ENCODE measurements around the gene RASA1. TPM values are rescaled to one million over a fixed set of nuclear protein-coding genes. Genes with fewer than 3 reads are reported as not detected.

Gene RASA1
- total RNA-seq, 2 donors from 2014 or later = 15.6 to 17.8 TPM

- WGBS, 2 donors = 45 to 75% methylated on average over 1 of the region's 1 CpG
- Histone ChIP-seq H3K27ac (no peak overlapping the region), H3K9me3 (no peaks in the 10 kb centered on the region), H3K27me3 (no peaks in the 10 kb centered on the region), H3K4me3 (no peak overlapping the region), H3K36me3 (replicated peaks in 1 of 2; ENCODE audit: insufficient read depth in 1 of 2, low read depth in 2 of 2) (no peaks in the 10 kb centered on the region), H3K4me1 (no peaks in the 10 kb centered on the region)
- intact Hi-C loops (cut with DNase I) = no loop called here
- TF ChIP-seq, protein P1, sequence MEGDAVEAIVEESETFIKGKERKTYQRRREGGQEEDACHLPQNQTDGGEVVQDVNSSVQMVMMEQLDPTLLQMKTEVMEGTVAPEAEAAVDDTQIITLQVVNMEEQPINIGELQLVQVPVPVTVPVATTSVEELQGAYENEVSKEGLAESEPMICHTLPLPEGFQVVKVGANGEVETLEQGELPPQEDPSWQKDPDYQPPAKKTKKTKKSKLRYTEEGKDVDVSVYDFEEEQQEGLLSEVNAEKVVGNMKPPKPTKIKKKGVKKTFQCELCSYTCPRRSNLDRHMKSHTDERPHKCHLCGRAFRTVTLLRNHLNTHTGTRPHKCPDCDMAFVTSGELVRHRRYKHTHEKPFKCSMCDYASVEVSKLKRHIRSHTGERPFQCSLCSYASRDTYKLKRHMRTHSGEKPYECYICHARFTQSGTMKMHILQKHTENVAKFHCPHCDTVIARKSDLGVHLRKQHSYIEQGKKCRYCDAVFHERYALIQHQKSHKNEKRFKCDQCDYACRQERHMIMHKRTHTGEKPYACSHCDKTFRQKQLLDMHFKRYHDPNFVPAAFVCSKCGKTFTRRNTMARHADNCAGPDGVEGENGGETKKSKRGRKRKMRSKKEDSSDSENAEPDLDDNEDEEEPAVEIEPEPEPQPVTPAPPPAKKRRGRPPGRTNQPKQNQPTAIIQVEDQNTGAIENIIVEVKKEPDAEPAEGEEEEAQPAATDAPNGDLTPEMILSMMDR (IDR thresholded peaks at IDR 0.05) = no peak
- TF ChIP-seq POLR2A (IDR thresholded peaks at IDR 0.05) = no peak
- no peak for ATAC-seq
- no peak for DNase-seq
These were observed 166.3 kb downstream of the RASA1 start for GRCh38 chr5:87433945-87434344.

DNA sequence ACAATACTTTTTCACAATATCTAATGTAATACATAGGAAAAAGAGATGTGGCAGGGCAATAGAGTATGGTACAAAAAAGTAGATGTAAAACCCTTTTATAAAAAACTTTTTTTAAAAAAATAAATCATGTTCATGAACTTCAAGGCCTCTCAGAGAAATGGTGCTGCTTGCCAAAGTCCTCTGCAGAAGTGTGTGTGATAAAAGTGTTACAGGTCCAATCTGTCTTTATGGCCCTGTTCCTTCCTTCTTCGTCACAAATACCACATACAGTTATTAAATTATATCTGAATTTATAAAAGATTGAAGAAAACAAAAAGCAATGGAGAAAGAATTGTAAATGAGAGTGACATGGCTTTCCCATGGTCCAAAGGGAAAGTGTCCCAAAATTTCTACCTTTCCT is 166.8 kb downstream of the RASA1 start:
- TF ChIP-seq, protein P1 (IDR thresholded peaks at IDR 0.05) = no peak
- no peak for TF ChIP-seq POLR2A (IDR thresholded peaks at IDR 0.05)
- H3K9me3 ChIP-seq = no peaks in the 10 kb centered on the region
- H3K4me1 ChIP-seq = no peaks in the 10 kb centered on the region
- WGBS, 2 donors = 65 to 79% methylated on average over 1 of the region's 1 CpG
- DNase-seq (no peak), ATAC-seq (no peak)
- no peak overlapping the region for H3K4me3 ChIP-seq
- no peaks in the 10 kb centered on the region for H3K36me3 ChIP-seq (replicated peaks in 1 of 2; ENCODE audit: insufficient read depth in 1 of 2, low read depth in 2 of 2)
- no peaks in the 10 kb centered on the region for H3K27me3 ChIP-seq
- intact Hi-C loops (cut with DNase I) = no loop called here
- H3K27ac ChIP-seq = no peak overlapping the region

DNA sequence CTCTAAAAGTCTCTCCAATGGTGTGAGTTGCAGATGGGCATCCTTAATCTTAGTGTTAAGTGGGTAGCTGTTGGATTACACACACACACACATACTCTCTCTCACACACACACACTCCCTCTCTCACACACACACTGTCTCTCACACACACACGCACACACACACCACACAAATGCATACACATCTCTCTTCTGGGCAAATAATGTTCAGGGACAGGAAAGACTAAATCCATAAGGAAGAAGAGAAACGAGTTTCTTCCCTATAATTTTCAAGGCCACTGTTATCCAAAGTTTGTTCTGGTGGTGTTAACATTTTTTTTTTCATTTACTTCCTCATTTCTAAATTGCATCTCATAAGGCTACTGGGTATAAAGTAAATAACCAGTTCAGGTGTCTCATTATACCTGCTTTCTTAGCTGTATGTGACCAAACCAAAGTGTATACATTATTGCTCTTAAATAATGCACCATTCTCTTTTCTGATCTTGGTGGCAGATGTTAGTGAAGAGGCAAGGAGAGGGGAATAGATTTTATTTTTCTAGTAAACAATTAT is 167.5 kb downstream of the RASA1 start:
- DNase-seq (no peak), ATAC-seq (no peak)
- no peak overlapping the region for H3K27ac ChIP-seq
- intact Hi-C loops (cut with DNase I) = no loop called here
- no peaks in the 10 kb centered on the region for H3K9me3 ChIP-seq
- H3K36me3 ChIP-seq (replicated peaks in 1 of 2; ENCODE audit: insufficient read depth in 1 of 2, low read depth in 2 of 2) = no peaks in the 10 kb centered on the region
- no peak overlapping the region for H3K4me3 ChIP-seq
- 38 to 40% methylated on average over 2 of the region's 2 CpGs for WGBS, 2 donors
- no peaks in the 10 kb centered on the region for H3K4me1 ChIP-seq
- H3K27me3 ChIP-seq = no peaks in the 10 kb centered on the region
- TF ChIP-seq, protein P1 (IDR thresholded peaks at IDR 0.05) = no peak
- no peak for TF ChIP-seq POLR2A (IDR thresholded peaks at IDR 0.05)

DNA sequence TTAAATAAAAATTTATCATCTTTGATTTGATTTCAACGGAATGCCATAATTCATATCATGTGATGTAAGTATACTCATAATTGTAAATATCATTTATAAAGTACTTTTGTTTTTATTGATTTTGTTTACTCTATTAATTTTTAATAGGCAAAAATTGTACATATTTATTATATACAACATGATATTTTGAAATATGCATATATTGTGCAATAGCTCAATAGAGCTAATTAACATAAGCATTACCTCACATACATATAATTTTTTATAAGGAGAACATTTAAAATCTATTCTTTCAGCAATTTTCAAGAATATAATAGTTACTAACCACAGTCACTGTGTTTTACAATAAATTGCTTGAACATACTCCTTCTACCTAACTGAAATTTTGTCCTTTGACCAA is 170.0 kb downstream of the RASA1 start:
- intact Hi-C loops (cut with DNase I) = no loop called here
- no peak overlapping the region for H3K27ac ChIP-seq
- H3K9me3 ChIP-seq = no peaks in the 10 kb centered on the region
- no peaks in the 10 kb centered on the region for H3K27me3 ChIP-seq
- H3K36me3 ChIP-seq (replicated peaks in 1 of 2; ENCODE audit: insufficient read depth in 1 of 2, low read depth in 2 of 2) = no peaks in the 10 kb centered on the region
- ATAC-seq = no peak
- no peak overlapping the region for H3K4me3 ChIP-seq
- WGBS, 2 donors = 57 to 59% methylated on average over 1 of the region's 1 CpG
- TF ChIP-seq POLR2A (IDR thresholded peaks at IDR 0.05) = no peak
- TF ChIP-seq, protein P1 (IDR thresholded peaks at IDR 0.05) = no peak
- DNase-seq = no peak
- H3K4me1 ChIP-seq = no peaks in the 10 kb centered on the region

GRCh38 chr5:87438231-87438630 is 170.5 kb downstream of the RASA1 start:
- intact Hi-C loops (cut with DNase I) = no loop called here
- whole genome bisulfite sequencing, 2 donors = 70 to 77% methylated on average over 2 of the region's 2 CpGs
- Histone ChIP-seq H3K4me3 (no peak overlapping the region), H3K4me1 (no peaks in the 10 kb centered on the region), H3K36me3 (replicated peaks in 1 of 2; ENCODE audit: insufficient read depth in 1 of 2, low read depth in 2 of 2) (no peaks in the 10 kb centered on the region), H3K27ac (no peak overlapping the region), H3K27me3 (no peaks in the 10 kb centered on the region), H3K9me3 (no peaks in the 10 kb centered on the region)
- no peak for DNase-seq
- no peak for TF ChIP-seq POLR2A (IDR thresholded peaks at IDR 0.05)
- no peak for ATAC-seq

Small RNA genes within 50 kb of the gene (small RNA-seq; reads per million reads assigned to genes)
- gene RN7SL629P = not detected
- not detected for gene RNU6-606P
- not detected for gene RNU6-727P

Other genes starting within 250 kb of the RASA1 start
- gene CCNH, start 145.0 kb downstream of the RASA1 start, total RNA-seq = 100 to 1,000 TPM; 107 to 152 TPM